ENCODE results near the gene TNFAIP2. TPM values are rescaled to one million over a fixed set of nuclear protein-coding genes. Genes with fewer than 3 reads are reported as not detected.

Gene TNFAIP2
- total and polyA plus RNA-seq, 2 donors (not counting 3 experiments of a cell fraction or from before 2014, with no cell fraction given): 31.6 to 42.7 TPM

- no peak within 1 kb of the TSS for H3K27ac ChIP-seq (ENCODE audit: insufficient read depth, low read depth, low read length)
- FAIRE-seq (no peak), DNase-seq (ENCODE audit: low read depth, low spot score) (no peak)
- H3K27me3 ChIP-seq (ENCODE audit: control insufficient read depth in 2 of 2, insufficient read depth in 2 of 2, low read length in 2 of 2): no peaks in the 10 kb centered on the region
- H3K36me3 ChIP-seq (ENCODE audit: control insufficient read depth in 2 of 2, extremely low read depth in 1 of 2, insufficient read depth in 2 of 2, low read length in 2 of 2): no peaks in the 10 kb centered on the region
- TF ChIP-seq MYC (IDR thresholded peaks at IDR 0.05; ENCODE audit: low read depth, low read length): no peak
- TF ChIP-seq POLR2AphosphoS5 (IDR thresholded peaks at IDR 0.05; ENCODE audit: insufficient read depth, low read depth, low read length): no peak
- no peak for TF ChIP-seq GATA2 (IDR thresholded peaks at IDR 0.05; ENCODE audit: insufficient read depth, insufficient read length, low read depth, low read length)
- no peak for TF ChIP-seq EZH2 (IDR thresholded peaks at IDR 0.05; ENCODE audit: borderline replicate concordance, low read depth, low read length, severe bottlenecking)
- no peak for TF ChIP-seq JUN (IDR thresholded peaks at IDR 0.05; ENCODE audit: borderline replicate concordance, insufficient read depth, insufficient read length, low read depth)
- TF ChIP-seq MAX (IDR thresholded peaks at IDR 0.05; ENCODE audit: insufficient read depth, insufficient read length): no peak
- TF ChIP-seq FOS (IDR thresholded peaks at IDR 0.05; ENCODE audit: borderline replicate concordance, insufficient read depth, low read length): no peak
- no peak for TF ChIP-seq POLR2A (IDR thresholded peaks at IDR 0.05; ENCODE audit: low read depth, low read length)
- TF ChIP-seq CTCF (IDR thresholded peaks at IDR 0.05; ENCODE audit: extremely low read depth in 1 of 2, insufficient read depth in 1 of 2, low read depth in 1 of 2, low read length in 2 of 2): no peak
- no peaks in the 10 kb centered on the region for H3K9me1 ChIP-seq (replicated peaks; ENCODE audit: control insufficient read depth, extremely low read depth, insufficient read depth, low read length)
- no TSS peak for BruUV-seq (replicated peaks)
- H4K20me1 ChIP-seq (replicated peaks; ENCODE audit: control insufficient read depth, extremely low read depth, insufficient read depth, low read length): no peaks in the 10 kb centered on the region
- no peak within 1 kb of the TSS for H3K4me2 ChIP-seq (ENCODE audit: insufficient read depth, low read length)
- no peak within 1 kb of the TSS for H2AFZ ChIP-seq (ENCODE audit: low read depth, low read length)
- peaks cover 4% of the 10 kb centered on the region for H3K4me1 ChIP-seq (ENCODE audit: control insufficient read depth, extremely low read depth, insufficient read depth, low read length)
- H3K79me2 ChIP-seq (ENCODE audit: control insufficient read depth, insufficient read depth, low read length): no peaks in the 10 kb centered on the region
- CTCF ChIA-PET: interaction anchor here (0.5 to 3.9 kb wide), 2 partner anchors 10 to 48 kb away, joined by 3 to 67 read pairs; no protein-coding TSS in a partner anchor
- POLR2A ChIA-PET: no interaction called here
- dilution Hi-C loops (cut with MboI; ENCODE audit: extremely low pct_ligation_motif_present, low sequenced_read_pairs): no loop called here
- no peak within 1 kb of the TSS for H3K4me3 ChIP-seq (replicated peaks in 1 of 3; ENCODE audit: insufficient read depth in 1 of 3, low read depth in 1 of 3, low read length in 3 of 3)
- H3K9me3 ChIP-seq (replicated peaks; ENCODE audit: control insufficient read depth, insufficient read depth, low read length): no peaks in the 10 kb centered on the region
- intact Hi-C loops (cut with micrococcal nuclease): no loop called here
- no peak within 1 kb of the TSS for H3K9ac ChIP-seq (replicated peaks; ENCODE audit: extremely low read depth, insufficient read depth, low read length)
These were observed 28.7 kb upstream of the TNFAIP2 start, which contains the start of gene EXOC3L4 for GRCh38 chr14:103094406-103095209. Gene EXOC3L4, plus strand, starts transcription at chr14:103094725. Its CDS starts 5,495 bp downstream, at chr14:103100220.
